PFSK-1 (cell line): Measurements from ENCODE around the gene CHRNB1.

Experiments used
- FOXP2 ChIP-seq: optimal IDR thresholded peaks from 2 replicates; pipeline ENCODE3; 2011; ENCODE audit warnings: borderline replicate concordance, control low read depth, inconsistent platforms; ENCODE audit not compliant: insufficient read depth; ENCODE audit errors: extremely low read length, extremely low read depth
- POLR2AphosphoS5 ChIP-seq: IDR thresholded peaks from 2 replicates; pipeline ENCODE4 v1.6.1; 2012; ENCODE audit warnings: low read depth, mild to moderate bottlenecking, control low read depth, low read length, moderate library complexity
- REST ChIP-seq, 2 experiments: IDR thresholded peaks; 2 replicates each; pipeline versions ENCODE4 v1.6.1 to v1.8.0; 2011 to 2012; ENCODE audit warnings: low read depth in 2 of 2, low read length in 2 of 2, control low read depth in 1 of 2, inconsistent platforms in 1 of 2, mild to moderate bottlenecking in 1 of 2, moderate library complexity in 1 of 2; ENCODE audit not compliant: insufficient read depth in 1 of 2
- SIN3A ChIP-seq: IDR thresholded peaks from 2 replicates; pipeline ENCODE4 v1.6.1; 2012; ENCODE audit warnings: mild to moderate bottlenecking, low read length, moderate library complexity, borderline replicate concordance; ENCODE audit not compliant: insufficient read depth
- TAF1 ChIP-seq: IDR thresholded peaks from 2 replicates; pipeline ENCODE4 v1.6.1; 2012; ENCODE audit warnings: low read length, control low read depth, borderline replicate concordance; ENCODE audit not compliant: insufficient read depth

- no peak for TF ChIP-seq TAF1
- no peak for TF ChIP-seq SIN3A
- TF ChIP-seq POLR2AphosphoS5: no peak
- TF ChIP-seq REST (IDR thresholded peaks at IDR 0.05; ENCODE audit: insufficient read depth in 1 of 2, low read depth in 2 of 2, low read length in 2 of 2): no peak
- TF ChIP-seq FOXP2: no peak
Observed at GRCh38 chr17:7468804-7469389, 24.0 kb downstream of the CHRNB1 start.
